Measurements from ENCODE around the gene FGF12. TPM values are rescaled to one million over a fixed set of nuclear protein-coding genes. Genes with fewer than 3 reads are reported as not detected.

FGF12 gene
- polyA plus RNA-seq, 3 donors: not detected

DNA sequence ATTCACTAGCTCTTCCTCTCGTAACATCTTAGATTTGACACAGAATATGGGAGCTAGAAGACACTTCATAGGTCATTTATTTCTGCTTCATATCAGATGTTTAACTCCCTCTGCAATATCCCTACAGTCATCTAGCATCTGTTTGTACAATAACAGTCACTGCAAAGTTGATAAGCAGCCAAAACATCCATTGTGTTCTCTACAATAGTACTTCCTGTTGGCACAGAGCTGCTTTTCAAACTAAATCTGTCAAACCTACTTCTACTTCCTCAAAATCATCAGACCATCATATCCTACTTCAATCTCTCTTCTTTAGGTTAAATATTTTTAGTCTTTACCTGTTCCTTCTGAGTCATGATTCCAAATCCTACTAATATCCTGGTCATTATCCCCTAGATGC lies 233.2 kb downstream of the FGF12 start:
- no peak for DNase-seq
- H3K4me2 ChIP-seq (replicated peaks; ENCODE audit: extremely low read depth, low read length, poor library complexity, severe bottlenecking): no peak overlapping the region

DNA sequence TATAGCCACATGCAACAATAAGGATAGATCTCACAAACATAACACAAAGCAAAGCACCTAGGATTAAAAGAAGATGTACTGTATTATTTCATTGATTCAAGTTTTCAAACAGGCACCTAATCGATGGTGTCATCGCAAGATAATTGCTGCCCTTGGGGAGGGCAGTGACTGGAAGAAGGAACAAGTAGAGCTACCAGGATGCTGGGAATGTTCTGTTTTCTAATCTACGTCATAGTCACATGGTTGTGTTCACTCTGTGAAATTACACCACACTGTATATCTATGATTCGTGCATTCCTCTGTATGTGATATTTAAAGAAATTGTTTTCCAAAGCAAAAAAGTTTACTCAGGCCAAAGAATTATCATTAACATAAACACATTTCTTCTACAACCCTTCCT lies 236.6 kb downstream of the FGF12 start:
- Histone ChIP-seq H3K4me2 (replicated peaks; ENCODE audit: extremely low read depth, low read length, poor library complexity, severe bottlenecking) (no peak overlapping the region), H3K27ac (ENCODE audit: low read depth in 1 of 2, low read length in 2 of 2) (no peak overlapping the region), H3K27me3 (ENCODE audit: control insufficient read depth in 2 of 2, insufficient read depth in 2 of 2, low read length in 2 of 2) (no peaks in the 10 kb centered on the region), H4K20me1 (ENCODE audit: insufficient read depth, low read length) (no peaks in the 10 kb centered on the region), H3K4me1 (ENCODE audit: control insufficient read depth in 1 of 2, insufficient read depth in 2 of 2, low read length in 2 of 2) (no peaks in the 10 kb centered on the region), H3K9ac (ENCODE audit: insufficient read depth, low read length, poor library complexity, severe bottlenecking) (no peak overlapping the region), H2AFZ (ENCODE audit: insufficient read depth, low read depth, low read length, poor library complexity, severe bottlenecking) (no peak overlapping the region), H3K36me3 (replicated peaks in 1 of 2; ENCODE audit: control insufficient read depth in 1 of 2, insufficient read depth in 2 of 2, low read length in 2 of 2) (no peaks in the 10 kb centered on the region), H3K79me2 (ENCODE audit: insufficient read depth, low read length) (no peaks in the 10 kb centered on the region), H3K4me3 (replicated peaks in 1 of 3; ENCODE audit: low read depth in 2 of 3, low read length in 3 of 3) (no peak overlapping the region), H3K9me3 (replicated peaks in 1 of 2; ENCODE audit: control insufficient read depth in 1 of 2, insufficient read depth in 1 of 2, low read length in 2 of 2) (no peaks in the 10 kb centered on the region)
- H3K4me1 Mint-ChIP-seq: no peaks in the 10 kb centered on the region
- WGBS (ENCODE audit: insufficient coverage): 92% methylated on average over 2 of the region's 4 CpGs
- H3K9me3 Mint-ChIP-seq: no peaks in the 10 kb centered on the region
- no peaks in the 10 kb centered on the region for H3K27me3 Mint-ChIP-seq (ENCODE audit: low read depth in 3 of 3)
- TF ChIP-seq, protein P1, sequence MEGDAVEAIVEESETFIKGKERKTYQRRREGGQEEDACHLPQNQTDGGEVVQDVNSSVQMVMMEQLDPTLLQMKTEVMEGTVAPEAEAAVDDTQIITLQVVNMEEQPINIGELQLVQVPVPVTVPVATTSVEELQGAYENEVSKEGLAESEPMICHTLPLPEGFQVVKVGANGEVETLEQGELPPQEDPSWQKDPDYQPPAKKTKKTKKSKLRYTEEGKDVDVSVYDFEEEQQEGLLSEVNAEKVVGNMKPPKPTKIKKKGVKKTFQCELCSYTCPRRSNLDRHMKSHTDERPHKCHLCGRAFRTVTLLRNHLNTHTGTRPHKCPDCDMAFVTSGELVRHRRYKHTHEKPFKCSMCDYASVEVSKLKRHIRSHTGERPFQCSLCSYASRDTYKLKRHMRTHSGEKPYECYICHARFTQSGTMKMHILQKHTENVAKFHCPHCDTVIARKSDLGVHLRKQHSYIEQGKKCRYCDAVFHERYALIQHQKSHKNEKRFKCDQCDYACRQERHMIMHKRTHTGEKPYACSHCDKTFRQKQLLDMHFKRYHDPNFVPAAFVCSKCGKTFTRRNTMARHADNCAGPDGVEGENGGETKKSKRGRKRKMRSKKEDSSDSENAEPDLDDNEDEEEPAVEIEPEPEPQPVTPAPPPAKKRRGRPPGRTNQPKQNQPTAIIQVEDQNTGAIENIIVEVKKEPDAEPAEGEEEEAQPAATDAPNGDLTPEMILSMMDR (IDR thresholded peaks at IDR 0.05): no peak
- no peak overlapping the region for H3K4me3 Mint-ChIP-seq
- no peaks in the 10 kb centered on the region for H3K36me3 Mint-ChIP-seq
- no peak for DNase-seq
- H3K27ac Mint-ChIP-seq: no peak overlapping the region
- intact Hi-C loops (cut with micrococcal nuclease): no loop called here

More for the DNA sequence above, 233.2 kb downstream of the FGF12 start:
- no peaks in the 10 kb centered on the region for H3K79me2 ChIP-seq (ENCODE audit: insufficient read depth, low read length)
- no peaks in the 10 kb centered on the region for H3K9me3 Mint-ChIP-seq
- no peaks in the 10 kb centered on the region for H3K4me1 Mint-ChIP-seq
- H4K20me1 ChIP-seq (ENCODE audit: insufficient read depth, low read length): no peaks in the 10 kb centered on the region
- H3K9ac ChIP-seq (ENCODE audit: insufficient read depth, low read length, poor library complexity, severe bottlenecking): no peak overlapping the region
- H3K27ac ChIP-seq (ENCODE audit: low read depth in 1 of 2, low read length in 2 of 2): no peak overlapping the region
- H3K27ac Mint-ChIP-seq: no peak overlapping the region
- H3K27me3 ChIP-seq (ENCODE audit: control insufficient read depth in 2 of 2, insufficient read depth in 2 of 2, low read length in 2 of 2): no peaks in the 10 kb centered on the region
- H2AFZ ChIP-seq (ENCODE audit: insufficient read depth, low read depth, low read length, poor library complexity, severe bottlenecking): no peak overlapping the region
- H3K4me3 ChIP-seq (replicated peaks in 1 of 3; ENCODE audit: low read depth in 2 of 3, low read length in 3 of 3): no peak overlapping the region
- H3K4me1 ChIP-seq (ENCODE audit: control insufficient read depth in 1 of 2, insufficient read depth in 2 of 2, low read length in 2 of 2): no peaks in the 10 kb centered on the region
- intact Hi-C loops (cut with micrococcal nuclease): no loop called here
- TF ChIP-seq, protein P1 (IDR thresholded peaks at IDR 0.05): no peak
- H3K4me3 Mint-ChIP-seq: no peak overlapping the region
- H3K27me3 Mint-ChIP-seq (ENCODE audit: low read depth in 3 of 3): no peaks in the 10 kb centered on the region
- H3K36me3 ChIP-seq (replicated peaks in 1 of 2; ENCODE audit: control insufficient read depth in 1 of 2, insufficient read depth in 2 of 2, low read length in 2 of 2): no peaks in the 10 kb centered on the region
- H3K9me3 ChIP-seq (replicated peaks in 1 of 2; ENCODE audit: control insufficient read depth in 1 of 2, insufficient read depth in 1 of 2, low read length in 2 of 2): no peaks in the 10 kb centered on the region
- no peaks in the 10 kb centered on the region for H3K36me3 Mint-ChIP-seq
- WGBS (ENCODE audit: insufficient coverage): no CpG with 5 or more reads among the region's 1 CpG

All from CD14-positive monocyte (primary cell).